CD14-positive monocyte (primary cell): Measurements from ENCODE around the gene DQX1. TPM values are rescaled to one million over a fixed set of nuclear protein-coding genes. Genes with fewer than 3 reads are reported as not detected.

Experiments used
- DNase-seq, 3 donors: peaks; one replicate each; pipeline ENCODE4 v3.0.0-alpha.2; 2011 to 2022
- H2AFZ ChIP-seq: 2 replicates; pipeline ENCODE4 v1.6.0; 2012; ENCODE audit warnings: mild to moderate bottlenecking, low read depth, low read length, inconsistent platforms; ENCODE audit not compliant: insufficient read depth, poor library complexity, severe bottlenecking
- H3K27ac ChIP-seq, 2 donors: 1 replicate in 1 of 2; 2 replicates in 1 of 2; pipeline ENCODE4 v1.5.1; 2012 to 2013; ENCODE audit warnings: low read length in 2 of 2, control low read depth in 1 of 2, inconsistent platforms in 1 of 2, low read depth in 1 of 2, mild to moderate bottlenecking in 1 of 2
- H3K27me3 ChIP-seq, 2 donors: one replicate each; pipeline versions ENCODE4 v1.6.0 to v1.6.1; 2011 to 2013; ENCODE audit warnings: low read length in 2 of 2; ENCODE audit not compliant: control insufficient read depth in 2 of 2, insufficient read depth in 2 of 2
- H3K36me3 ChIP-seq, 2 donors: replicated peaks in 1 of 2; 1 replicate in 1 of 2; 2 replicates in 1 of 2; pipeline versions ENCODE4 v1.5.1 to v1.6.1; 2012 to 2013; ENCODE audit warnings: low read length in 2 of 2, control low read depth in 1 of 2, inconsistent platforms in 1 of 2, mild to moderate bottlenecking in 1 of 2; ENCODE audit not compliant: insufficient read depth in 2 of 2, control insufficient read depth in 1 of 2
- H3K4me1 ChIP-seq, 2 donors: 1 replicate in 1 of 2; 2 replicates in 1 of 2; pipeline versions ENCODE4 v1.5.1 to v1.6.1; 2012 to 2013; ENCODE audit warnings: low read length in 2 of 2, control low read depth in 1 of 2, inconsistent platforms in 1 of 2, mild to moderate bottlenecking in 1 of 2, moderate library complexity in 1 of 2; ENCODE audit not compliant: insufficient read depth in 2 of 2, control insufficient read depth in 1 of 2
- H3K4me2 ChIP-seq: replicated peaks from 2 replicates; pipeline ENCODE3; 2012; ENCODE audit warnings: low read length, moderate library complexity, mild to moderate bottlenecking; ENCODE audit not compliant: poor library complexity, severe bottlenecking; ENCODE audit errors: extremely low read depth
- H3K4me3 ChIP-seq, 3 experiments: fragments of 200-600 bp in 1 of 3; sonication (generic) in 1 of 3; replicated peaks in 1 of 3; 1 replicate in 2 of 3; 2 replicates in 1 of 3; pipeline ENCODE4 v1.5.1; 2011 to 2013; ENCODE audit warnings: low read length in 3 of 3, mild to moderate bottlenecking in 3 of 3, control low read depth in 2 of 3, low read depth in 2 of 3, inconsistent platforms in 1 of 3, moderate library complexity in 1 of 3
- H3K79me2 ChIP-seq: 2 replicates; pipeline ENCODE4 v1.6.0; 2012; ENCODE audit warnings: mild to moderate bottlenecking, control low read depth, inconsistent platforms, low read length, moderate library complexity; ENCODE audit not compliant: insufficient read depth
- H3K9ac ChIP-seq: 2 replicates; pipeline ENCODE4 v1.6.0; 2017; ENCODE audit warnings: low read length, mild to moderate bottlenecking; ENCODE audit not compliant: insufficient read depth, poor library complexity, severe bottlenecking
- H3K9me3 ChIP-seq, 2 donors: replicated peaks in 1 of 2; 1 replicate in 1 of 2; 2 replicates in 1 of 2; pipeline versions ENCODE4 v1.5.1 to v1.6.1; 2012 to 2013; ENCODE audit warnings: low read length in 2 of 2, control low read depth in 1 of 2; ENCODE audit not compliant: control insufficient read depth in 1 of 2, insufficient read depth in 1 of 2
- H4K20me1 ChIP-seq: 2 replicates; pipeline ENCODE4 v1.6.0; 2012; ENCODE audit warnings: mild to moderate bottlenecking, low read length, control low read depth, moderate library complexity; ENCODE audit not compliant: insufficient read depth
- H3K27ac Mint-ChIP-seq, 7 donors: one replicate each; pipeline ENCODE4 v1.8.0; 2020; ENCODE audit warnings: mild to moderate bottlenecking in 7 of 7, mixed read lengths in 7 of 7, moderate library complexity in 6 of 7, inconsistent platforms in 2 of 7
- H3K27me3 Mint-ChIP-seq, 3 donors: one replicate each; pipeline ENCODE4 v1.8.0; 2021 to 2022; ENCODE audit warnings: low read depth in 3 of 3, mild to moderate bottlenecking in 3 of 3, mixed read lengths in 3 of 3, moderate library complexity in 3 of 3, inconsistent platforms in 1 of 3
- H3K36me3 Mint-ChIP-seq, 2 donors: one replicate each; pipeline ENCODE4 v1.8.0; 2020; ENCODE audit warnings: mixed read lengths in 2 of 2, inconsistent platforms in 1 of 2, mild to moderate bottlenecking in 1 of 2
- H3K4me1 Mint-ChIP-seq: one replicate; pipeline ENCODE4 v1.8.0; 2020; ENCODE audit warnings: mild to moderate bottlenecking, mixed read lengths
- H3K4me3 Mint-ChIP-seq, 2 donors: one replicate each; pipeline ENCODE4 v1.8.0; 2020; ENCODE audit warnings: mild to moderate bottlenecking in 2 of 2, mixed read lengths in 2 of 2, moderate library complexity in 1 of 2
- H3K9me3 Mint-ChIP-seq, 7 donors: one replicate each; pipeline ENCODE4 v1.8.0; 2020 to 2022; ENCODE audit warnings: mixed read lengths in 7 of 7, mild to moderate bottlenecking in 6 of 7, moderate library complexity in 6 of 7, inconsistent platforms in 2 of 7
- WGBS: methylation state at CpG from one replicate; pipeline ENCODE4 v1.1.5; 2013; ENCODE audit warnings: missing lambda C conversion rate; ENCODE audit not compliant: insufficient coverage; 5-methylcytosine and 5-hydroxymethylcytosine counted together
- intact Hi-C, 2 donors: fragments of 100-400 bp; cut with micrococcal nuclease; formaldehyde crosslinking; loops; one replicate each; pipeline versions ENCODE4 v1.15.0 to v1.15.1; 2023
- polyA plus RNA-seq, 3 donors: library from polyadenylated mRNA; depleted of rRNA in 1 of 3; unstranded in 2 of 3; stranded (reverse) in 1 of 3; fragments of 300-500 nt in 2 of 3; fragments of >200 nt in 1 of 3; fragmentation: Illumina TruSeq in 2 of 3; gene quantifications; 1 replicate in 2 of 3; 2 replicates in 1 of 3; pipeline ENCODE4 v1.2.3, GENCODE V29; 2012 to 2021
- TF ChIP-seq, protein P1 (sequence below): fragments of 200-600 bp; IDR thresholded peaks from one replicate; pipeline ENCODE4 v1.8.0; 2022; ENCODE audit warnings: antibody characterized with exemption, mild to moderate bottlenecking

DQX1 gene
- polyA plus RNA-seq, 3 donors: 0.36 TPM; not detected in 2

DNA sequence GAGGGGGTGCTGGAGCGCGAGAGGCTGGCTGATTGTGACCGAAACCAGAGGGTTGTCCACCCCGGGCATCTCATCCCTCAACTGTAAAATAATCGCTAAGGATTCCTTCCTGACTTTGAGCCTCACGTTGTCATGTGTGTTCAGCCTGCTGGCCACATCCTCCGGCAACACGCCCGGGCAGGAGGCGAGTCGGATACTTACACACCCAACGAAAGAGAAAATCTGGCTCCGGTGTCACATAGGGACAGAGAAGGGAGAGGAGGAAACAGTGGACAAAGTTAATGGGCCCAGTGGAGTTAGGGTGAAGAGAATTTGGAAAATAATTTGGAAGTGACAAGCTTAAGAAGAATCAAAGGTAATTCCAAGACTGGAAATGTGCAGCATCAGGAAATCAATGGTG is 9.4 kb downstream of the DQX1 start:
- Mint-ChIP-seq H3K36me3 (peaks cover 7 to 10% of the 10 kb centered on the region in 2 donors), H3K27me3 (peaks cover 86 to 99% (median 91%) of the 10 kb centered on the region in 3 donors), H3K4me3 (peak overlapping the region; percentile 72 to 93), H3K9me3 (peaks cover 2 to 26% (median 24%) of the 10 kb centered on the region in 7 donors), H3K4me1 (peaks cover 32% of the 10 kb centered on the region), H3K27ac (peak overlapping the region in 1 of 7 donors; percentile 63)
- H3K9ac ChIP-seq: no peak overlapping the region
- H3K36me3 ChIP-seq: no peaks in the 10 kb centered on the region
- peak overlapping the region; percentile 74 for H2AFZ ChIP-seq
- no peak for DNase-seq
- intact Hi-C loops: no loop called here
- TF ChIP-seq, protein P1, sequence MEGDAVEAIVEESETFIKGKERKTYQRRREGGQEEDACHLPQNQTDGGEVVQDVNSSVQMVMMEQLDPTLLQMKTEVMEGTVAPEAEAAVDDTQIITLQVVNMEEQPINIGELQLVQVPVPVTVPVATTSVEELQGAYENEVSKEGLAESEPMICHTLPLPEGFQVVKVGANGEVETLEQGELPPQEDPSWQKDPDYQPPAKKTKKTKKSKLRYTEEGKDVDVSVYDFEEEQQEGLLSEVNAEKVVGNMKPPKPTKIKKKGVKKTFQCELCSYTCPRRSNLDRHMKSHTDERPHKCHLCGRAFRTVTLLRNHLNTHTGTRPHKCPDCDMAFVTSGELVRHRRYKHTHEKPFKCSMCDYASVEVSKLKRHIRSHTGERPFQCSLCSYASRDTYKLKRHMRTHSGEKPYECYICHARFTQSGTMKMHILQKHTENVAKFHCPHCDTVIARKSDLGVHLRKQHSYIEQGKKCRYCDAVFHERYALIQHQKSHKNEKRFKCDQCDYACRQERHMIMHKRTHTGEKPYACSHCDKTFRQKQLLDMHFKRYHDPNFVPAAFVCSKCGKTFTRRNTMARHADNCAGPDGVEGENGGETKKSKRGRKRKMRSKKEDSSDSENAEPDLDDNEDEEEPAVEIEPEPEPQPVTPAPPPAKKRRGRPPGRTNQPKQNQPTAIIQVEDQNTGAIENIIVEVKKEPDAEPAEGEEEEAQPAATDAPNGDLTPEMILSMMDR: no peak
- H3K9me3 ChIP-seq: peaks cover 0 to 21% of the 10 kb centered on the region in 2 donors
- H3K27me3 ChIP-seq: peaks cover 72 to 93% of the 10 kb centered on the region in 2 donors
- H3K79me2 ChIP-seq: no peaks in the 10 kb centered on the region
- H3K4me1 ChIP-seq: peaks cover 26 to 32% of the 10 kb centered on the region in 2 donors
- H3K27ac ChIP-seq: no peak overlapping the region
- WGBS: 58% methylated on average over 10 of the region's 13 CpGs
- H3K4me3 ChIP-seq: peak overlapping the region in 2 of 3 experiments; percentile 26 to 72
- H4K20me1 ChIP-seq: no peaks in the 10 kb centered on the region
- peak overlapping the region; percentile 86 for H3K4me2 ChIP-seq

DNA sequence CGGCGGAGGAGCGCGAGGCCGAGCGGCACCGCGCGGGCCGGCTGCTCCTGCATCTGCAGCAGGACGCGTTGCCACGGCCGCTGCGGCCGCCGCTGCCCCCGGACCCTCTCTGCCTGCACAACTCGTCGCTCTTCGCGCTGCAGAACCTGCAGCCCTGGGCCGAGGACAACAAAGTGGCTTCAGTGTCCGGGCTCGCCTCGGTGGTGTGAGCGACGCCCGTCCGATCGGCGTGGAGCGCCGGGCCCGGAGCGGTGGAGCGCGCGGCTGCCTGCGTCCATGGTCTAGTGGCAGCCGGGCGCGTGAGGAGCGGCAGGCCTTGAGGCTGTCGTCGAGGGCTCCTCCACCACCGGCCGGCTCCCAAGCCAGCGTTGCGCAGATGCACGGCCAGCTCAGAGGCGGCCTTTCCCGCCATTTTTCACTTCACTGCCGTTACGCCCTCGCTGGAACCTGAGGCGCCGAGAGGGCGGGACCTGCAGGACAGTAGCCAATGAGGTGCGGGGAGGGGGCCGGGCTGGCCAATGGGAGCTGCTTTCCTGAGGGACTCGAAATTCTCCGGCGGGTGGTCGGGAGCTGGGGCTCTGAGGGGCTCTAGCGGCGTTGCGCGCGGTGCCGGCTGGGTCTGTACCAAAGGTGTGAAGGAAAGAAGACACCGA is 9.9 kb downstream of the DQX1 start:
- Histone ChIP-seq H3K27ac (no peak overlapping the region), H3K27me3 (peaks cover 77 to 98% of the 10 kb centered on the region in 2 donors), H3K4me1 (peaks cover 26 to 32% of the 10 kb centered on the region in 2 donors), H3K4me2 (peak overlapping the region; percentile 86), H4K20me1 (no peaks in the 10 kb centered on the region), H3K4me3 (peak overlapping the region; percentile 26 to 72 (median 27)), H2AFZ (peak overlapping the region; percentile 74), H3K9me3 (peaks cover 0 to 23% of the 10 kb centered on the region in 2 donors), H3K9ac (no peak overlapping the region), H3K36me3 (no peaks in the 10 kb centered on the region), H3K79me2 (no peaks in the 10 kb centered on the region)
- Mint-ChIP-seq H3K4me1 (peaks cover 37% of the 10 kb centered on the region), H3K36me3 (peaks cover 7 to 10% of the 10 kb centered on the region in 2 donors), H3K27me3 (peaks cover 86 to 99% (median 92%) of the 10 kb centered on the region in 3 donors), H3K9me3 (peaks cover 2 to 28% (median 24%) of the 10 kb centered on the region in 7 donors), H3K27ac (no peak overlapping the region), H3K4me3 (peak overlapping the region; percentile 72 to 93)
- DNase-seq: peak in 2 of 3 donors; percentile 55 to 60
- TF ChIP-seq, protein P1: no peak
- intact Hi-C loops: no loop called here
- 2% methylated on average over 72 of the region's 72 CpGs for WGBS
